ENCODE results near the gene DUSP8. TPM values are rescaled to one million over a fixed set of nuclear protein-coding genes. Genes with fewer than 3 reads are reported as not detected.
"Not testable (repeated sequence)": the region's sequence is repeated elsewhere in the genome, so short reads cannot be mapped to it uniquely, and the experiment has no call there.

DUSP8 gene
- polyA plus RNA-seq, 1 of the 3 experiments (the other 2 are of a cell fraction): 2.0 TPM

DNA sequence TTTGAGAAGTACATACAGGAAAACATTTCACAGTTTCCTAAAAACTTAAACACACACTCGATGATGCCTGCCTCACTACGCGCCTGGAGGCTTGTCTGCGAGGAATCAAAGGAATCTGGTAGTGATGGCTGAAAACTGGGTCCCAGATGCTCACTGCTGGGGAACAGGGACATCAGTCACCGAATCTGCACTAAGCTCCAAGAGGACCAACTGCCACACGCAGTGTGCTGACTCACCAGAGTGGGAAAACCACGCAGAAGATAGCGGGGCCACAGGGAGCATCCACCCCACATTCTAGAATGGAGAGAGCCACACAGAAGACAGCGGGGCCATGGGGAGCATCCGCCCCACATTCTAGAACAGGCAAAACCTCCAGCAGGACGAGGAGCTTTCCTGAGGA, 61.1 kb downstream of the DUSP8 start:
- TF ChIP-seq, protein P1, sequence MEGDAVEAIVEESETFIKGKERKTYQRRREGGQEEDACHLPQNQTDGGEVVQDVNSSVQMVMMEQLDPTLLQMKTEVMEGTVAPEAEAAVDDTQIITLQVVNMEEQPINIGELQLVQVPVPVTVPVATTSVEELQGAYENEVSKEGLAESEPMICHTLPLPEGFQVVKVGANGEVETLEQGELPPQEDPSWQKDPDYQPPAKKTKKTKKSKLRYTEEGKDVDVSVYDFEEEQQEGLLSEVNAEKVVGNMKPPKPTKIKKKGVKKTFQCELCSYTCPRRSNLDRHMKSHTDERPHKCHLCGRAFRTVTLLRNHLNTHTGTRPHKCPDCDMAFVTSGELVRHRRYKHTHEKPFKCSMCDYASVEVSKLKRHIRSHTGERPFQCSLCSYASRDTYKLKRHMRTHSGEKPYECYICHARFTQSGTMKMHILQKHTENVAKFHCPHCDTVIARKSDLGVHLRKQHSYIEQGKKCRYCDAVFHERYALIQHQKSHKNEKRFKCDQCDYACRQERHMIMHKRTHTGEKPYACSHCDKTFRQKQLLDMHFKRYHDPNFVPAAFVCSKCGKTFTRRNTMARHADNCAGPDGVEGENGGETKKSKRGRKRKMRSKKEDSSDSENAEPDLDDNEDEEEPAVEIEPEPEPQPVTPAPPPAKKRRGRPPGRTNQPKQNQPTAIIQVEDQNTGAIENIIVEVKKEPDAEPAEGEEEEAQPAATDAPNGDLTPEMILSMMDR (IDR thresholded peaks at IDR 0.05): no peak
- TF ChIP-seq SMC3 (IDR thresholded peaks at IDR 0.05; ENCODE audit: low read depth, low read length): no peak
- TF ChIP-seq RCOR1 (IDR thresholded peaks at IDR 0.05; ENCODE audit: low read length): no peak
- TF ChIP-seq, protein P2, sequence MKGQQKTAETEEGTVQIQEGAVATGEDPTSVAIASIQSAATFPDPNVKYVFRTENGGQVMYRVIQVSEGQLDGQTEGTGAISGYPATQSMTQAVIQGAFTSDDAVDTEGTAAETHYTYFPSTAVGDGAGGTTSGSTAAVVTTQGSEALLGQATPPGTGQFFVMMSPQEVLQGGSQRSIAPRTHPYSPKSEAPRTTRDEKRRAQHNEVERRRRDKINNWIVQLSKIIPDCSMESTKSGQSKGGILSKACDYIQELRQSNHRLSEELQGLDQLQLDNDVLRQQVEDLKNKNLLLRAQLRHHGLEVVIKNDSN (IDR thresholded peaks at IDR 0.05; ENCODE audit: borderline replicate concordance, low read depth): no peak
- TF ChIP-seq TCF12 (IDR thresholded peaks at IDR 0.05): no peak
- no peak for TF ChIP-seq RXRA (IDR thresholded peaks at IDR 0.05; ENCODE audit: borderline replicate concordance, low read depth)
- no peak for TF ChIP-seq FOXJ3 (CRISPR knock-in tag; IDR thresholded peaks at IDR 0.05)
- TF ChIP-seq CHD2 (IDR thresholded peaks at IDR 0.05; ENCODE audit: low read length, partially characterized antibody): no peak
- TF ChIP-seq EP300 (IDR thresholded peaks at IDR 0.05; ENCODE audit: borderline replicate concordance in 1 of 2, low read depth in 1 of 2, low read length in 1 of 2): no peak
- H4K20me1 ChIP-seq (ENCODE audit: insufficient read depth): peaks cover 85% of the 10 kb centered on the region
- CTCF ChIA-PET: interaction anchor here (1.5 kb wide), 1 partner anchor 217 kb away, joined by 5 read pairs; no protein-coding TSS in a partner anchor
- H3K9me3 ChIP-seq: no peaks in the 10 kb centered on the region
- peaks cover 0 to 42% of the 10 kb centered on the region in 2 experiments; a peak in 1 of 4 replicates for H3K4me1 ChIP-seq (ENCODE audit: control insufficient read depth in 1 of 2, insufficient read depth in 2 of 2, low read depth in 1 of 2, low read length in 1 of 2)
- peaks cover 59% of the 10 kb centered on the region for H3K79me2 ChIP-seq (ENCODE audit: insufficient read depth)
- no peak overlapping the region for H2AFZ ChIP-seq (ENCODE audit: low read depth)
- no peak for DNase-seq
- POLR2A ChIA-PET: no interaction called here
- H3K27ac ChIP-seq (ENCODE audit: low read depth in 2 of 2, low read length in 1 of 2): no peak overlapping the region
- H3K9ac ChIP-seq: no peak overlapping the region
- no peaks in the 10 kb centered on the region for H3K9me2 ChIP-seq
- H3K4me2 ChIP-seq: no peak overlapping the region
- H3K27me3 ChIP-seq (ENCODE audit: insufficient read depth): no peaks in the 10 kb centered on the region
- no peaks in the 10 kb centered on the region for H3K36me3 ChIP-seq (replicated peaks in 1 of 2; ENCODE audit: control insufficient read depth in 1 of 2, insufficient read depth in 2 of 2, low read length in 1 of 2)
- H3F3A ChIP-seq (replicated peaks; ENCODE audit: insufficient read depth): peaks cover 4% of the 10 kb centered on the region
- H3K4me3 ChIP-seq (ENCODE audit: low read depth in 2 of 2, low read length in 1 of 2): no peak overlapping the region
- 88% methylated on average over 5 of the region's 11 CpGs for whole genome bisulfite sequencing (ENCODE audit: low lambda C conversion rate)

- H3F3A ChIP-seq (replicated peaks; ENCODE audit: insufficient read depth); H3K9me2 ChIP-seq; H3K4me3 ChIP-seq (ENCODE audit: low read depth in 2 of 2, low read length in 1 of 2); H3K4me2 ChIP-seq; H3K36me3 ChIP-seq (replicated peaks in 1 of 2; ENCODE audit: control insufficient read depth in 1 of 2, insufficient read depth in 2 of 2, low read length in 1 of 2); H3K27ac ChIP-seq (ENCODE audit: low read depth in 2 of 2, low read length in 1 of 2); H3K9me3 ChIP-seq; H3K9ac ChIP-seq; H2AFZ ChIP-seq (ENCODE audit: low read depth); POLR2A ChIA-PET; DNase-seq; H3K27me3 ChIP-seq (ENCODE audit: insufficient read depth): not testable (repeated sequence)
- 86% methylated on average over 7 of the region's 18 CpGs for WGBS (ENCODE audit: low lambda C conversion rate)
- peaks cover 0 to 37% of the 10 kb centered on the region in 2 experiments; a peak in 1 of 4 replicates for H3K4me1 ChIP-seq (ENCODE audit: control insufficient read depth in 1 of 2, insufficient read depth in 2 of 2, low read depth in 1 of 2, low read length in 1 of 2)
- CTCF ChIA-PET: interaction anchor here (1.5 kb wide), 1 partner anchor 217 kb away, joined by 5 read pairs; no protein-coding TSS in a partner anchor
- H4K20me1 ChIP-seq (ENCODE audit: insufficient read depth): peaks cover 85% of the 10 kb centered on the region
- H3K79me2 ChIP-seq (ENCODE audit: insufficient read depth): peaks cover 59% of the 10 kb centered on the region
Observed at GRCh38 chr11:1510351-1510750, 61.7 kb downstream of the DUSP8 start.
